Activated CD8-positive, alpha-beta T cell treated with anti-CD3 and anti-CD28 coated beads for 36 hours (primary cell): ENCODE measurements around the gene RB1. TPM values are rescaled to one million over a fixed set of nuclear protein-coding genes. Genes with fewer than 3 reads are reported as not detected.

Experiments used
- ATAC-seq: fragments of 200-7000 bp; cut with Tn5 transposase; one replicate; pipeline ENCODE4 v1.10.0; 2021; ENCODE audit warnings: mild to moderate bottlenecking, moderate library complexity
- CTCF ChIA-PET: fragments of 350-600 bp; sonication (Branson Sonifier 250); formaldehyde crosslinking; loops from one replicate; lab custom pipeline; 2021; ENCODE audit warnings: antibody characterized with exemption; lab: Charles Lee
- POLR2A ChIA-PET: fragments of 350-600 bp; sonication (Branson Sonifier 250); formaldehyde crosslinking; loops from one replicate; lab custom pipeline; 2021; ENCODE audit warnings: antibody characterized with exemption; lab: Charles Lee
- DNase-seq: peaks from one replicate; pipeline ENCODE4 v3.0.0-alpha.2; 2020
- H3K27ac Mint-ChIP-seq: one replicate; pipeline ENCODE4 v1.8.0; 2021; ENCODE audit warnings: mild to moderate bottlenecking, mixed read lengths
- H3K27me3 Mint-ChIP-seq: one replicate; pipeline ENCODE4 v1.8.0; 2021; ENCODE audit warnings: mixed read lengths
- H3K36me3 Mint-ChIP-seq: one replicate; pipeline ENCODE4 v1.8.0; 2021; ENCODE audit warnings: low read depth, mixed read lengths
- H3K4me1 Mint-ChIP-seq: one replicate; pipeline ENCODE4 v1.8.0; 2021; ENCODE audit warnings: low read depth, mixed read lengths
- H3K4me3 Mint-ChIP-seq: one replicate; pipeline ENCODE4 v1.8.0; 2021; ENCODE audit warnings: mild to moderate bottlenecking, moderate library complexity, mixed read lengths
- H3K9me3 Mint-ChIP-seq: one replicate; pipeline ENCODE4 v1.8.0; 2021; ENCODE audit warnings: mixed read lengths
- CTCF ChIP-seq: fragments of 200-600 bp; IDR thresholded peaks from one replicate; pipeline ENCODE4 v1.8.0; 2022; ENCODE audit warnings: antibody characterized with exemption, mild to moderate bottlenecking
- intact Hi-C: fragments of 100-400 bp; cut with micrococcal nuclease; formaldehyde crosslinking; loops from one replicate; pipeline ENCODE4 v1.10.0; 2022
- total RNA-seq, 2 experiments: library from RNA; stranded (reverse); gene quantifications; one replicate each; pipeline ENCODE4 v1.2.3, GENCODE V29; 2021

RB1 gene
- total RNA-seq, 2 experiments from 2014 or later: 26.4 to 29.2 TPM

- Mint-ChIP-seq H3K4me3 (no peak overlapping the region), H3K27ac (no peak overlapping the region), H3K4me1 (peaks cover 2% of the 10 kb centered on the region), H3K36me3 (no peaks in the 10 kb centered on the region), H3K27me3 (no peaks in the 10 kb centered on the region), H3K9me3 (no peaks in the 10 kb centered on the region)
- POLR2A ChIA-PET: no interaction called here
- CTCF ChIA-PET: no interaction called here
- TF ChIP-seq CTCF: no peak
- no peak for ATAC-seq
- intact Hi-C loops: no loop called here
- DNase-seq: no peak
Measured at GRCh38 chr13:48511621-48512230, 208.2 kb downstream of the RB1 start.

- Mint-ChIP-seq H3K4me1 (no peaks in the 10 kb centered on the region), H3K27ac (no peak overlapping the region), H3K9me3 (no peaks in the 10 kb centered on the region), H3K27me3 (no peaks in the 10 kb centered on the region), H3K36me3 (no peaks in the 10 kb centered on the region), H3K4me3 (no peak overlapping the region)
- DNase-seq: no peak
- no peak for ATAC-seq
- ChIA-PET CTCF (no interaction called here), POLR2A (interaction anchor here (1.3 kb wide), 1 partner anchor 10 kb away, joined by 4 read pairs; no protein-coding TSS in a partner anchor)
- intact Hi-C loops: no loop called here
- TF ChIP-seq CTCF: no peak
Measured at GRCh38 chr13:48514793-48515192, 211.2 kb downstream of the RB1 start.

- no peak for TF ChIP-seq CTCF
- no peaks in the 10 kb centered on the region for H3K9me3 Mint-ChIP-seq
- no peaks in the 10 kb centered on the region for H3K27me3 Mint-ChIP-seq
- no peaks in the 10 kb centered on the region for H3K4me1 Mint-ChIP-seq
- DNase-seq: no peak
- POLR2A ChIA-PET: interaction anchor here (1.3 kb wide), 1 partner anchor 9 kb away, joined by 4 read pairs; no protein-coding TSS in a partner anchor
- intact Hi-C loops: no loop called here
- CTCF ChIA-PET: no interaction called here
- H3K36me3 Mint-ChIP-seq: no peaks in the 10 kb centered on the region
- ATAC-seq: no peak
- no peak overlapping the region for H3K27ac Mint-ChIP-seq
- no peak overlapping the region for H3K4me3 Mint-ChIP-seq
Measured at GRCh38 chr13:48515732-48516131, 212.2 kb downstream of the RB1 start.

- no peak overlapping the region for H3K4me3 Mint-ChIP-seq
- ChIA-PET POLR2A (interaction anchor here (0.6 to 1.0 kb wide), 3 partner anchors 10 to 62 kb away, joined by 3 read pairs; no protein-coding TSS in a partner anchor), CTCF (no interaction called here)
- no peaks in the 10 kb centered on the region for H3K4me1 Mint-ChIP-seq
- ATAC-seq (no peak), DNase-seq (no peak)
- intact Hi-C loops: no loop called here
- TF ChIP-seq CTCF: no peak
- no peaks in the 10 kb centered on the region for H3K9me3 Mint-ChIP-seq
- no peaks in the 10 kb centered on the region for H3K36me3 Mint-ChIP-seq
- no peaks in the 10 kb centered on the region for H3K27me3 Mint-ChIP-seq
- H3K27ac Mint-ChIP-seq: no peak overlapping the region
Measured at GRCh38 chr13:48518083-48518482, 214.5 kb downstream of the RB1 start.

- no peak for DNase-seq
- Mint-ChIP-seq H3K36me3 (no peaks in the 10 kb centered on the region), H3K27me3 (no peaks in the 10 kb centered on the region), H3K4me1 (peaks cover 7% of the 10 kb centered on the region), H3K4me3 (no peak overlapping the region), H3K9me3 (no peaks in the 10 kb centered on the region), H3K27ac (no peak overlapping the region)
- CTCF ChIA-PET: interaction anchor here (1.3 kb wide), 2 partner anchors 54 to 192 kb away, joined by 4 read pairs; no protein-coding TSS in a partner anchor
- intact Hi-C loops: no loop called here
- ATAC-seq: no peak
- POLR2A ChIA-PET: interaction anchor here (0.8 to 1.6 kb wide), 2 partner anchors 113 to 128 kb away, joined by 3 read pairs; partner anchors contain the start of genes CYSLTR2 and LPAR6
- TF ChIP-seq CTCF: no peak
Measured at GRCh38 chr13:48526286-48526685, 222.7 kb downstream of the RB1 start.
